ENCODE measurements around the gene USP17L21.
"Not testable (repeated sequence)": the region's sequence is repeated elsewhere in the genome, so short reads cannot be mapped to it uniquely, and the experiment has no call there.

The USP17L21 gene

GRCh38 chr4:9262572-9262971 is at the start of gene USP17L21:
TSS of gene USP17L21 (plus strand) at chr4:9262872. CDS start at chr4:9262872, 0 bp downstream.
- not testable (repeated sequence) for H3K9me3 Mint-ChIP-seq; H3K27ac Mint-ChIP-seq; H3K27me3 Mint-ChIP-seq (ENCODE audit: low read depth); H3K4me1 Mint-ChIP-seq; H3K4me3 Mint-ChIP-seq; H3K36me3 Mint-ChIP-seq (ENCODE audit: low read depth)

DNA sequence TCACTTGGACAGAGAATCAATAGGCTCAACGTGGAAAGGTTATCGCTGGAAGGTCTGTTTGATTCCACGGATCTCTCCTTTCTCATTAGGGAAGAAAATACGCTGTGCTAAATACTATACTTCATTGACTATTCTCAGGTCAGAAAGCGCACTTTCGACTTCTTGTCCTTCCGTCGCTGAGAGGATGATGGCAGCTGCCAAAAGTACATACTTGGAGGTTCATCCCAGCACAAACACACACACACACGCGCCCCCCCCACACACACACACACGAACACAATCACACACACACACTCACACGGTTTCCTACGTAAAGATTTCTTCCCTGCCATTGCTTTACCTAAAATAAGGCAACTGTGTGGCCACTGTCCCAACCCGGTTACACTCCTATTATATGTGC is 48.0 kb upstream of the USP17L21 start:
- not testable (repeated sequence) for H3K27ac Mint-ChIP-seq; H3K36me3 Mint-ChIP-seq (ENCODE audit: low read depth); H3K9me3 Mint-ChIP-seq; H3K4me1 Mint-ChIP-seq; H3K4me3 Mint-ChIP-seq; H3K27me3 Mint-ChIP-seq (ENCODE audit: low read depth)

- H3K4me3 Mint-ChIP-seq; H3K27me3 Mint-ChIP-seq (ENCODE audit: low read depth); H3K36me3 Mint-ChIP-seq (ENCODE audit: low read depth); H3K4me1 Mint-ChIP-seq; H3K9me3 Mint-ChIP-seq; H3K27ac Mint-ChIP-seq: not testable (repeated sequence)
Measured at GRCh38 chr4:9215105-9215504, 47.6 kb upstream of the USP17L21 start, which contains the start of gene USP17L11. TSS of gene USP17L11 (plus strand) at chr4:9215405. CDS start at chr4:9215405, 0 bp downstream.

DNA sequence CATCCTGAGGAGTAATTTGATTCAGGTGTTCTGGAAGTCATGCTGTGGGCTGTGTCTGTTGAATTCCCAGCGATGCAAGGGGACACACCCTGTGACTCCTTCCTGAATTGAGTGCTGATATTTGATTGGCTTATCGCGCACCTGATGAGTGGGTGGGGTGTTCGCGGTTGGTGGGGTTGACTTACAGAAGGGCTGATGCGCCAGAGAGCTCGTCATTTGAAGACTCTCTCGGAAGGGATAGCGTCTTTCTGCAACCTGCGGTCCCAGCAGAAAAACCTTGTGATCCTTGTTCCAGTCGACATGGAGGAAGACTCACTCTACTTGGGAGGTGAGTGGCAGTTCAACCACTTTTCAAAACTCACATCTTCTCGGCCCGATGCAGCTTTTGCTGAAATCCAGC is 42.8 kb upstream of the USP17L21 start, which contains the start of gene USP17L12:
TSS of gene USP17L12 (plus strand) at position 301 of the 400 bp plus-strand sequence. CDS start at position 301, 0 bp downstream.
- H3K36me3 Mint-ChIP-seq (ENCODE audit: low read depth); H3K27ac Mint-ChIP-seq; H3K27me3 Mint-ChIP-seq (ENCODE audit: low read depth); H3K9me3 Mint-ChIP-seq; H3K4me3 Mint-ChIP-seq; H3K4me1 Mint-ChIP-seq: not testable (repeated sequence)

GRCh38 chr4:9224596-9224995 is 38.1 kb upstream of the USP17L21 start, which contains the start of gene USP17L13:
TSS of gene USP17L13 (plus strand) at chr4:9224896. CDS start at chr4:9224896, 0 bp downstream.
- H3K27ac Mint-ChIP-seq; H3K9me3 Mint-ChIP-seq; H3K36me3 Mint-ChIP-seq (ENCODE audit: low read depth); H3K4me1 Mint-ChIP-seq; H3K4me3 Mint-ChIP-seq; H3K27me3 Mint-ChIP-seq (ENCODE audit: low read depth): not testable (repeated sequence)

DNA sequence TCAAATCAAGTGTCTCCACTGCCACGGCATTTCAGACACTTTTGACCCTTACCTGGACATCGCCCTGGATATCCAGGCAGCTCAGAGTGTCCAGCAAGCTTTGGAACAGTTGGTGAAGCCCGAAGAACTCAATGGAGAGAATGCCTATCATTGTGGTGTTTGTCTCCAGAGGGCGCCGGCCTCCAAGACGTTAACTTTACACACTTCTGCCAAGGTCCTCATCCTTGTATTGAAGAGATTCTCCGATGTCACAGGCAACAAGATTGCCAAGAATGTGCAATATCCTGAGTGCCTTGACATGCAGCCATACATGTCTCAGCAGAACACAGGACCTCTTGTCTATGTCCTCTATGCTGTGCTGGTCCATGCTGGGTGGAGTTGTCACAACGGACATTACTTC is 32.4 kb upstream of the USP17L21 start:
- H3K36me3 Mint-ChIP-seq (ENCODE audit: low read depth); H3K4me3 Mint-ChIP-seq; H3K9me3 Mint-ChIP-seq; H3K27ac Mint-ChIP-seq; H3K4me1 Mint-ChIP-seq; H3K27me3 Mint-ChIP-seq (ENCODE audit: low read depth): not testable (repeated sequence)

DNA sequence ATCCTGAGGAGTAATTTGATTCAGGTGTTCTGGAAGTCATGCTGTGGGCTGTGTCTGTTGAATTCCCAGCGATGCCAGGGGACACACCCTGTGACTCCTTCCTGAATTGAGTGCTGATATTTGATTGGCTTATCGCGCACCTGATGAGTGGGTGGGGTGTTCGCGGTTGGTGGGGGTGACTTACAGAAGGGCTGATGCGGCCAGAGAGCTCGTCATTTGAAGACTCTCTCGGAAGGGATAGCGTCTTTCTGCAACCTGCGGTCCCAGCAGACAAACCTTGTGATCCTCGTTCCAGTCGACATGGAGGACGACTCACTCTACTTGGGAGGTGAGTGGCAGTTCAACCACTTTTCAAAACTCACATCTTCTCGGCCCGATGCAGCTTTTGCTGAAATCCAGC is 28.6 kb upstream of the USP17L21 start, which contains the start of gene USP17L15:
TSS of gene USP17L15 (plus strand) at position 301 of the 400 bp plus-strand sequence. CDS start at position 301, 0 bp downstream.
- H3K4me3 Mint-ChIP-seq; H3K9me3 Mint-ChIP-seq; H3K27me3 Mint-ChIP-seq (ENCODE audit: low read depth); H3K4me1 Mint-ChIP-seq; H3K36me3 Mint-ChIP-seq (ENCODE audit: low read depth); H3K27ac Mint-ChIP-seq: not testable (repeated sequence)

DNA sequence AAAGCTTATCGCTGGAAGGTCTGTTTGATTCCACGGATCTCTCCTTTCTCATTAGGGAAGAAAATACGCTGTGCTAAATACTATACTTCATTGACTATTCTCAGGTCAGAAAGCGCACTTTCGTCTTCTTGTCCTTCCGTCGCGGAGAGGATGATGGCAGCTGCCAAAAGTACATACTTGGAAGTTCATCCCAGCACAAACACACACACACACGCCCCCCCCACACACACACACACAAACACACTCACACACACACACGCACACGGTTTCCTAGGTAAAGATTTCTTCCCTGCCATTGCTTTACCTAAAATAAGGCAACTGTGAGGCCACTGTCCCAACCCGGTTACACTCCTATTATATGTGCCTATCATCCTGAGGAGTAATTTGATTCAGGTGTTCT is 24.2 kb upstream of the USP17L21 start:
- not testable (repeated sequence) for H3K36me3 Mint-ChIP-seq (ENCODE audit: low read depth); H3K27me3 Mint-ChIP-seq (ENCODE audit: low read depth); H3K27ac Mint-ChIP-seq; H3K4me3 Mint-ChIP-seq; H3K4me1 Mint-ChIP-seq; H3K9me3 Mint-ChIP-seq

DNA sequence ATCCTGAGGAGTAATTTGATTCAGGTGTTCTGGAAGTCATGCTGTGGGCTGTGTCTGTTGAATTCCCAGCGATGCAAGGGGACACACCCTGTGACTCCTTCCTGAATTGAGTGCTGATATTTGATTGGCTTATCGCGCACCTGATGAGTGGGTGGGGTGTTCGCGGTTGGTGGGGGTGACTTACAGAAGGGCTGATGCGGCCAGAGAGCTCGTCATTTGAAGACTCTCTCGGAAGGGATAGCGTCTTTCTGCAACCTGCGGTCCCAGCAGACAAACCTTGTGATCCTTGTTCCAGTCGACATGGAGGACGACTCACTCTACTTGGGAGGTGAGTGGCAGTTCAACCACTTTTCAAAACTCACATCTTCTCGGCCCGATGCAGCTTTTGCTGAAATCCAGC is 19.1 kb upstream of the USP17L21 start, which contains the start of gene USP17L17:
TSS of gene USP17L17 (plus strand) at position 301 of the 400 bp plus-strand sequence. CDS start at position 301, 0 bp downstream.
- not testable (repeated sequence) for H3K4me1 Mint-ChIP-seq; H3K27me3 Mint-ChIP-seq (ENCODE audit: low read depth); H3K9me3 Mint-ChIP-seq; H3K36me3 Mint-ChIP-seq (ENCODE audit: low read depth); H3K27ac Mint-ChIP-seq; H3K4me3 Mint-ChIP-seq

DNA sequence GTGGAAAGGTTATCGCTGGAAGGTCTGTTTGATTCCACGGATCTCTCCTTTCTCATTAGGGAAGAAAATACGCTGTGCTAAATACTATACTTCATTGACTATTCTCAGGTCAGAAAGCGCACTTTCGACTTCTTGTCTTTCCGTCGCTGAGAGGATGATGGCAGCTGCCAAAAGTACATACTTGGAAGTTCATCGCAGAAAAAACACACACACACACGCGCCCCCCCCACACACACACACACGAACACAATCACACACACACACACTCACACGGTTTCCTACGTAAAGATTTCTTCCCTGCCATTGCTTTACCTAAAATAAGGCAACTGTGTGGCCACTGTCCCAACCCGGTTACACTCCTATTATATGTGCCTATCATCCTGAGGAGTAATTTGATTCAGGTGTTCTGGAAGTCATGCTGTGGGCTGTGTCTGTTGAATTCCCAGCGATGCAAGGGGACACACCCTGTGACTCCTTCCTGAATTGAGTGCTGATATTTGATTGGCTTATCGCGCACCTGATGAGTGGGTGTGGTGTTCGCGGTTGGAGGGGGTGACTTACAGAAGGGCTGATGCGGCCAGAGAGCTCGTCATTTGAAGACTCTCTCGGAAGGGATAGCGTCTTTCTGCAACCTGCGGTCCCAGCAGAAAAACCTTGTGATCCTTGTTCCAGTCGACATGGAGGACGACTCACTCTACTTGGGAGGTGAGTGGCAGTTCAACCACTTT is 14.6 kb upstream of the USP17L21 start, which contains the start of gene USP17L18:
TSS of gene USP17L18 (plus strand) at position 678 of the 728 bp plus-strand sequence. CDS start at position 678, 0 bp downstream.
- not testable (repeated sequence) for H3K36me3 Mint-ChIP-seq (ENCODE audit: low read depth); H3K27me3 Mint-ChIP-seq (ENCODE audit: low read depth); H3K9me3 Mint-ChIP-seq; H3K27ac Mint-ChIP-seq; H3K4me1 Mint-ChIP-seq; H3K4me3 Mint-ChIP-seq

DNA sequence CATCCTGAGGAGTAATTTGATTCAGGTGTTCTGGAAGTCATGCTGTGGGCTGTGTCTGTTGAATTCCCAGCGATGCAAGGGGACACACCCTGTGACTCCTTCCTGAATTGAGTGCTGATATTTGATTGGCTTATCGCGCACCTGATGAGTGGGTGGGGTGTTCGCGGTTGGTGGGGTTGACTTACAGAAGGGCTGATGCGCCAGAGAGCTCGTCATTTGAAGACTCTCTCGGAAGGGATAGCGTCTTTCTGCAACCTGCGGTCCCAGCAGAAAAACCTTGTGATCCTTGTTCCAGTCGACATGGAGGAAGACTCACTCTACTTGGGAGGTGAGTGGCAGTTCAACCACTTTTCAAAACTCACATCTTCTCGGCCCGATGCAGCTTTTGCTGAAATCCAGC is 9.6 kb upstream of the USP17L21 start, which contains the start of gene USP17L19:
TSS of gene USP17L19 (plus strand) at position 301 of the 400 bp plus-strand sequence. CDS start at position 301, 0 bp downstream.
- H3K9me3 Mint-ChIP-seq; H3K27me3 Mint-ChIP-seq (ENCODE audit: low read depth); H3K4me3 Mint-ChIP-seq; H3K36me3 Mint-ChIP-seq (ENCODE audit: low read depth); H3K27ac Mint-ChIP-seq; H3K4me1 Mint-ChIP-seq: not testable (repeated sequence)

- not testable (repeated sequence) for H3K27ac Mint-ChIP-seq; H3K4me1 Mint-ChIP-seq; H3K36me3 Mint-ChIP-seq (ENCODE audit: low read depth); H3K4me3 Mint-ChIP-seq; H3K27me3 Mint-ChIP-seq (ENCODE audit: low read depth); H3K9me3 Mint-ChIP-seq
Measured at GRCh38 chr4:9257824-9258223, 4.8 kb upstream of the USP17L21 start, which contains the start of gene USP17L20. TSS of gene USP17L20 (plus strand) at chr4:9258124. CDS start at chr4:9258124, 0 bp downstream.

DNA sequence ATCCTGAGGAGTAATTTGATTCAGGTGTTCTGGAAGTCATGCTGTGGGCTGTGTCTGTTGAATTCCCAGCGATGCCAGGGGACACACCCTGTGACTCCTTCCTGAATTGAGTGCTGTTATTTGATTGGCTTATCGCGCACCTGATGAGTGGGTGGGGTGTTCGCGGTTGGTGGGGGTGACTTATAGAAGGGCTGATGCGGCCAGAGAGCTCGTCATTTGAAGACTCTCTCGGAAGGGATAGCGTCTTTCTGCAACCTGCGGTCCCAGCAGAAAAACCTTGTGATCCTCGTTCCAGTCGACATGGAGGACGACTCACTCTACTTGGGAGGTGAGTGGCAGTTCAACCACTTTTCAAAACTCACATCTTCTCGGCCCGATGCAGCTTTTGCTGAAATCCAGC is 4.6 kb downstream of the USP17L21 start, which contains the start of gene USP17L22:
TSS of gene USP17L22 (plus strand) at position 301 of the 400 bp plus-strand sequence. CDS start at position 301, 0 bp downstream.
- H3K27me3 Mint-ChIP-seq (ENCODE audit: low read depth); H3K27ac Mint-ChIP-seq; H3K4me3 Mint-ChIP-seq; H3K4me1 Mint-ChIP-seq; H3K36me3 Mint-ChIP-seq (ENCODE audit: low read depth); H3K9me3 Mint-ChIP-seq: not testable (repeated sequence)

GRCh38 chr4:9271719-9272118 is 9.0 kb downstream of the USP17L21 start:
- not testable (repeated sequence) for H3K4me3 Mint-ChIP-seq; H3K27me3 Mint-ChIP-seq (ENCODE audit: low read depth); H3K9me3 Mint-ChIP-seq; H3K36me3 Mint-ChIP-seq (ENCODE audit: low read depth); H3K27ac Mint-ChIP-seq; H3K4me1 Mint-ChIP-seq
